ENCODE results near the gene CERS6. TPM values are rescaled to one million over a fixed set of nuclear protein-coding genes. Genes with fewer than 3 reads are reported as not detected.

The CERS6 gene
- total RNA-seq, 1 donor from 2014 or later = 137 TPM

GRCh38 chr2:168810235-168810634, 354.2 kb downstream of the CERS6 start:
- DNase-seq (ENCODE audit: low spot score in 2 of 2) (no peak), FAIRE-seq (no peak)

DNA sequence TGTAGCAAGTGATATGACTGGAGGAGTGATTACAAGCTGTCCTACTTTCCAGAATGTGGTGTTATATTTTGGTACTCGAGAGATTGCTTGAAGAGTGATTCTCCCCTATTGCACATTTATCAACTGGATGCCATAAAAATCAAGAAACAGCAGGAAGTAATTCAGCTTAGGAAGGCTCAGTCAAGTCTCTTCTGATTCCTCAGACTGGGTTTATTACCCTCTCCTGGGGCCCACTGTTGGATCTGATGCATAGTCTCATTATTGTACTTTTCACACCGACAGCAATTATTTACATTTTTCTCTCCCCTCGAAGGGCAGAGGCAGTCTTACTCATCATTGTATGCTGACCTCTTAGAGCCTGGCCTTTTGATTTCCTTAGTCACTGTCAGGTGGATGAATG, 355.6 kb downstream of the CERS6 start:
- no peak for FAIRE-seq

DNA sequence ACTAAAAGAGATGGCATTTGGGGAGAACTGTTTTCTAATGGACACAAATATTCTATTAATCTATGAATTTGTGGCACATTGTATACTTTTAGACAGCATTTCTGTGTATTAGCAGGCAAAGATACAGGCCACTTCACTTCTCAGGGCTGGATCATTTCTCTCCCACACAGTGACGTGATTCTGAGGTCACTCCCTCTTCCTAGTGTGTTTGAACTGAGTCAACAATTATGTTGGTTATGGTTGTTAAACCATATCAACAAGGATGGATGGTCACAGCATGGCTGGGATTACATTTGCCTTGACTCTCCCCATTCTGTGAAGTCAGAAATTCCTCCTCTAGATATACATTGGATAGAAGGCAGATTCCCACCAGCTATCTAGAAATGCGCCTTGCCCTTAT, 358.0 kb downstream of the CERS6 start:
- FAIRE-seq (no peak), DNase-seq (ENCODE audit: low spot score in 2 of 2) (no peak)

More for the DNA sequence above, 355.6 kb downstream of the CERS6 start:
- no peak for DNase-seq (ENCODE audit: low spot score in 2 of 2)

- no peak for FAIRE-seq
- no peak for DNase-seq (ENCODE audit: low spot score in 2 of 2)
Measured at GRCh38 chr2:168814939-168815907, 359.2 kb downstream of the CERS6 start.

DNA sequence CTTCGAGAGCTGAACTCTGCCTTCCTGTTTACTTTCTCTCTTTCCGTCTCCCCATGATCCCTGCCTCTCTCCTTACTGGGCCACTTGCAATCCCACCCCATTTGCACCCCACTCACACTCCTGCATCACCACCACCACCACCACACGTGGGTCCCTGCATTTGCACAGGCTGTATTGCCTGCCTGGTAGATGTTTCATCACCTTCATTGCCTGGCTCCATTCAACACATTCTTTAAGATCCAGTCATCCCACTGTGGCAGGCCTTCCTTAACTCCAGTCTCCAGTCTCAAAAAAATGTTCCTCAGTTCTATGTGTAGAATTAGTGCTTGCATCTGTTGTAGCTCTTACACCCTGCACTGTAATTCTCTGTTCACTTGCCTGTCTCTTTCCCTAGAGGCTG, 360.3 kb downstream of the CERS6 start:
- DNase-seq (ENCODE audit: low spot score in 2 of 2) = no peak
- FAIRE-seq = no peak

GRCh38 chr2:168819050-168819715, 363.1 kb downstream of the CERS6 start:
- FAIRE-seq (no peak), DNase-seq (ENCODE audit: low spot score in 2 of 2) (no peak)

GRCh38 chr2:168819829-168820489, 363.9 kb downstream of the CERS6 start:
- DNase-seq (ENCODE audit: low spot score in 2 of 2) = no peak
- FAIRE-seq = no peak

DNA sequence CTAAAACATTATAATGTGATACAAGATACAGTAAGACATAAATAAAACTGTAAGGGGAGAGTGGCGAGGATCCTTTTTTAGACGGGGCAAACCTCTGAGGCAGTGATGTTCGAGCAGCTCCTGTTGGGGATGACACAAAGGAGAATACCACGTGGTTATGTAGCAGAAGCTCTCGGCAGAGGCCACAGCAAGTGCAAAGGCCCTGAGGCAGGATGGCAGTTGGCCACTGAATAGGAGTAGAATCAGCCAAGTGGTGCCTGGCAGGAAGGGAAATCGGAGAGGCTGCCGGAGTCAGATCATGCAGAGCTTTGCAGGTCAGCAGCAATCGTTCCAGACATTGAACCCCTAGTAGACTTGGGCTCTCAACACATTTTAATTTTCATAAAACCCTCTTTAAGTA, 365.5 kb downstream of the CERS6 start:
- FAIRE-seq (no peak), DNase-seq (ENCODE audit: low spot score in 2 of 2) (no peak)

DNA sequence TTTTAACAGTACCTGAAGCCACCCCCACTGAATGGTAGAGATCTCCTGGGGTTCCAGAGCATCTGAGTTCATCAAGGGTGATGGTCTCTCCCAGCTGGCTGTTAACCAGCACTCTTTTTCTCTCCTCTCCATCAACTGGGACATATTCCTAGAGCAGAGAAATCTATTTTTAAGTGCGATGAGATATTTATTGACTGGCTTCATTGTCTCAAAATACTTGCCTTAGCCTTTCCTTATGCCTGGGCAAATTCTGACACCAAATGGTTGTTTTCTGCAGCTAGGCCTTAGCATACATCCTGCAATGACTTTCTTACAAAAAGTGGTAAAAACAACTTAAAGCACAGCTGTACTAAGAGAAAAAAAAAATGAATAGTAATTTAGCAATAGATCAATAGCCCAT, 365.9 kb downstream of the CERS6 start:
- no peak for FAIRE-seq
- DNase-seq (ENCODE audit: low spot score in 2 of 2) = no peak

Small RNA genes lying within 50 kb of the gene (small RNA-seq; reads per million reads assigned to genes)
- not detected for gene MIR4774
- gene RN7SL813P = not detected
- not detected for gene RNU6-766P

Other genes with a start within 250 kb of the CERS6 start
- gene STK39, start 208.7 kb upstream of the CERS6 start, total RNA-seq = 46.1 TPM